Measurements from ENCODE around the gene BAG2. TPM values are rescaled to one million over a fixed set of nuclear protein-coding genes. Genes with fewer than 3 reads are reported as not detected.
A peak's percentile ranks its signal among the peaks of the same experiment; 100 is the strongest.

BAG2 gene
- total RNA-seq, 1 donor: 17.7 TPM

GRCh38 chr6:57215260-57215659 lies 43.1 kb downstream of the BAG2 start:
- Histone ChIP-seq H2AFZ (ENCODE audit: low read length) (no peak overlapping the region), H3K79me2 (ENCODE audit: insufficient read depth, low read length) (peaks cover 100% of the 10 kb centered on the region), H3K4me1 (ENCODE audit: insufficient read depth, low read length) (peaks cover 21% of the 10 kb centered on the region), H3K4me3 (ENCODE audit: insufficient read depth, low read length) (no peak overlapping the region), H3K9me3 (ENCODE audit: low read depth, low read length) (no peaks in the 10 kb centered on the region), H3K4me2 (ENCODE audit: insufficient read depth, low read length) (no peak overlapping the region), H4K20me1 (ENCODE audit: insufficient read depth, low read length) (peaks cover 3% of the 10 kb centered on the region), H3K36me3 (ENCODE audit: insufficient read depth, low read length) (no peaks in the 10 kb centered on the region), H3K27ac (ENCODE audit: low read depth, low read length) (no peak overlapping the region), H3K27me3 (ENCODE audit: insufficient read depth, low read length) (no peaks in the 10 kb centered on the region)
- TF ChIP-seq CTCF (IDR thresholded peaks at IDR 0.05; ENCODE audit: extremely low read depth, low read depth, low read length): no peak
- DNase-seq (ENCODE audit: insufficient read length, low spot score, missing footprints): no peak

DNA sequence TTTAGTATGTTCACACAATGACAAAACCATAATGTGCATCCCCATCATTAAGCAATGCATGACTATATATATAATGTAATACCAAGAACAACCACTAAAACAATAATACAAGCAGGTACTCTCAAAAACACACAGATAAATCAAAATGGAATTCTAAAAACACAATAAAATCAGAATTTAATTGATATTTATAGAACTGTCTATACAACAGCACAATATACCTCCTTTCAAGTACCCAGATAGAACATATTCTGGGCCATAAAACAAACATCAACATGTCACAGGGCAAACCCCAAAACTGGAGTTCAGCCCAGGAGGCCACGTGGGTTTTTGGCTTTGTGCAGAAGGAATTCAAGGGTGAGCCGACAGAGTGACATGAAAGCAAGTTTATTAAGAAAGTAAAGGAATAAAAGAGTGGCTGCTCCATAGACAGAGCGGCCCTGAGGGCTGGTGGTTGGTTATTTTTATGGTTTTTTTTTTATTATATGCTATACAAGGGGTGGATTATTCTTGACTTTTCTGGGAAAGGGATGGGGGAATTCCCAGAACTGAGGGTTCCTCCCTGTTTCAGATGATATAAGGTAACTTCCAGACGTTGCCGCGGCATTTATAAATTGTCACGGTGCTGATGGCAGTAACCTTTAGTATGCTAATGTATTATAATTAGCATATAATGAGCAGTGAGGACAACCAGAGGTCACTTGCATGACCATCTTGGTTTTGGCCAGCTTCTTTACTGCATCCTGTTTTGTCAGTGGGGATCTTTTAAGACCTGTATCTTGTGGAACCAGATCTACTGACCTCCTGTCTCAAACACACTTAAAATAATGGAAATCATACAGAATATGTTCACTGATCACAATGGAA lies 44.3 kb downstream of the BAG2 start:
- H3K27ac ChIP-seq (ENCODE audit: low read depth, low read length): peak overlapping the region; percentile 48
- H3K36me3 ChIP-seq (ENCODE audit: insufficient read depth, low read length): no peaks in the 10 kb centered on the region
- peak; percentile 28 for TF ChIP-seq CTCF (IDR thresholded peaks at IDR 0.05; ENCODE audit: extremely low read depth, low read depth, low read length)
- H3K4me2 ChIP-seq (ENCODE audit: insufficient read depth, low read length): peak overlapping the region; percentile 73
- H3K9me3 ChIP-seq (ENCODE audit: low read depth, low read length): no peaks in the 10 kb centered on the region
- no peak overlapping the region for H2AFZ ChIP-seq (ENCODE audit: low read length)
- H3K4me3 ChIP-seq (ENCODE audit: insufficient read depth, low read length): peak overlapping the region; percentile 47
- peaks cover 100% of the 10 kb centered on the region for H3K79me2 ChIP-seq (ENCODE audit: insufficient read depth, low read length)
- no peak for DNase-seq (ENCODE audit: insufficient read length, low spot score, missing footprints)
- peaks cover 24% of the 10 kb centered on the region for H3K4me1 ChIP-seq (ENCODE audit: insufficient read depth, low read length)
- H4K20me1 ChIP-seq (ENCODE audit: insufficient read depth, low read length): peaks cover 3% of the 10 kb centered on the region
- H3K27me3 ChIP-seq (ENCODE audit: insufficient read depth, low read length): no peaks in the 10 kb centered on the region

- Histone ChIP-seq H3K4me1 (ENCODE audit: insufficient read depth, low read length) (peaks cover 24% of the 10 kb centered on the region), H3K79me2 (ENCODE audit: insufficient read depth, low read length) (peaks cover 98% of the 10 kb centered on the region), H4K20me1 (ENCODE audit: insufficient read depth, low read length) (peaks cover 3% of the 10 kb centered on the region), H3K4me3 (ENCODE audit: insufficient read depth, low read length) (no peak overlapping the region), H3K36me3 (ENCODE audit: insufficient read depth, low read length) (no peaks in the 10 kb centered on the region), H3K27ac (ENCODE audit: low read depth, low read length) (peak overlapping the region; percentile 48), H3K9me3 (ENCODE audit: low read depth, low read length) (no peaks in the 10 kb centered on the region), H2AFZ (ENCODE audit: low read length) (no peak overlapping the region), H3K4me2 (ENCODE audit: insufficient read depth, low read length) (peak overlapping the region; percentile 73), H3K27me3 (ENCODE audit: insufficient read depth, low read length) (no peaks in the 10 kb centered on the region)
- no peak for TF ChIP-seq CTCF (IDR thresholded peaks at IDR 0.05; ENCODE audit: extremely low read depth, low read depth, low read length)
- no peak for DNase-seq (ENCODE audit: insufficient read length, low spot score, missing footprints)
Measured at GRCh38 chr6:57217270-57217669, 45.1 kb downstream of the BAG2 start.

- H3K36me3 ChIP-seq (ENCODE audit: insufficient read depth, low read length): no peaks in the 10 kb centered on the region
- peak overlapping the region; percentile 98 for H3K4me2 ChIP-seq (ENCODE audit: insufficient read depth, low read length)
- no peaks in the 10 kb centered on the region for H3K27me3 ChIP-seq (ENCODE audit: insufficient read depth, low read length)
- peak overlapping the region; percentile 93 for H3K4me3 ChIP-seq (ENCODE audit: insufficient read depth, low read length)
- H3K27ac ChIP-seq (ENCODE audit: low read depth, low read length): peak overlapping the region; percentile 94
- no peaks in the 10 kb centered on the region for H3K9me3 ChIP-seq (ENCODE audit: low read depth, low read length)
- no peak for TF ChIP-seq CTCF (IDR thresholded peaks at IDR 0.05; ENCODE audit: extremely low read depth, low read depth, low read length)
- H2AFZ ChIP-seq (ENCODE audit: low read length): no peak overlapping the region
- peaks cover 3% of the 10 kb centered on the region for H4K20me1 ChIP-seq (ENCODE audit: insufficient read depth, low read length)
- H3K79me2 ChIP-seq (ENCODE audit: insufficient read depth, low read length): peaks cover 75% of the 10 kb centered on the region
- H3K4me1 ChIP-seq (ENCODE audit: insufficient read depth, low read length): peaks cover 37% of the 10 kb centered on the region
- DNase-seq (ENCODE audit: insufficient read length, low spot score, missing footprints): no peak
Measured at GRCh38 chr6:57220083-57220703, 48.1 kb downstream of the BAG2 start.

All from osteoblast (primary cell).